Epidermal melanocyte (primary cell): ENCODE results near the gene UBA1.
"Not testable (repeated sequence)": the region's sequence is repeated elsewhere in the genome, so short reads cannot be mapped to it uniquely, and the experiment has no call there.

Experiments used
- DNase-seq: peaks from one replicate; pipeline ENCODE4 v3.0.0; 2011; ENCODE audit warnings: low spot score; ENCODE audit not compliant: insufficient read length

Gene UBA1

DNA sequence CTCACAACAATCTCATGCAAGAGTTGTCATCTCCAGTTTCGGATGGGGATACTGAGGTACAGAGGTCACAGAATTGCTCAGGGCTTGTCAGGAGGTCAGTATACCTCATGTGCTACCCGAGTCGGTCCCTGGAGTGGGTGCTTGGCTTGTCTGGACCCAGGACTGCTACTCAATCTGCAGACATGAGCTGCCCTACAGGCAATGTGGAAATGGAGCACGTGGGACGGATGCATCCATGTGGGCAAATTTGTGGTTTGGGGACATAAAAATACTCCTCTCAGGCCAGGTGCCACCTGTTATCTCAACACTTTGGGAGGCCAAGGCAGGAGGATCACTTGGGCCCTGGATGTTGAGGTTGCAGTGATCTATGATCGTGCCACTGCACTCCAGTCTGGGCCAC is 54.9 kb downstream of the UBA1 start:
- DNase-seq = no peak

DNA sequence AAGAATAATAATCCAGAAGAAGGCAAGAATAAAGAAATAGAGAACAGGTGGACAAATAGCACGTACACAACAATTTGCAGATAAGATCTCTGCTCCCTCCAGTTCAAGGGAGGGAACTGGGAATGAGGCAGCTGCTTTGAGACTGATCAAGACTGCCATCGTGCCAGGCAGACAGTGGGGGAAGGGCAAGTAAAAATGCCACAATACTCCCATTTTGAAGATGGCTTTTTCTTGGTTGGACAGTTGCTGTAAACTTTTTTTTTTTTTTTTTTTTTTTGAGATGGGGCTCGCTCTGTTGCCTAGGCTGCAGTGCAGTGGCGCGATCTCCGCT is 56.4 kb downstream of the UBA1 start:
- no peak for DNase-seq

DNA sequence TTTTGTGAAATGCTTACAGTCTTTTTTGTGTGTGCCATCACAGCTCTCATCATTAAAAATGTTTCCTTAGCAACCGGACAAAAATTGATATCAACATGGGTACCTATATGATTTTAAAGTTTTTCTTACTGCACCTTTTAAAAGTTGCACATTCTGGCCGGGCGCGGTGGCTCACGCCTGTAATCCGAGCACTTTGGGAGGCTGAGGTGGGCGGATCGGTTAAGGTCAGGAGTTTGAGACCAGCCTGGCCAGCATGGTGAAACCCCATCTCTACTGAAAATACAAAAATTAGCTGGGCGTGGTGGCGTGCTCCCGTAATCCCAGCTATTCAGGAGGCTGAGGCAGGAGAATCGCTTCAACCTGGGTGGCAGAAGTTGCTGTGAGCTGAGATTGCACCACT is 64.0 kb downstream of the UBA1 start:
- DNase-seq = not testable (repeated sequence)
